Bone marrow (tissue), 2 donors: ENCODE results near the gene PNKP.
"Not testable (repeated sequence)": the region's sequence is repeated elsewhere in the genome, so short reads cannot be mapped to it uniquely, and the experiment has no call there.

Experiments
- DNase-seq, 2 donors: peaks; one replicate each; lab custom pipeline; 2025; lab: John Stamatoyannopoulos, UW

PNKP gene

GRCh38 chr19:49845414-49845813 lies 22.0 kb downstream of the PNKP start:
- no peak for DNase-seq

GRCh38 chr19:49844138-49845095 lies 23.0 kb downstream of the PNKP start:
- no peak for DNase-seq

GRCh38 chr19:49843265-49843664 lies 24.1 kb downstream of the PNKP start:
- no peak for DNase-seq

GRCh38 chr19:49840736-49841249 lies 26.6 kb downstream of the PNKP start:
- DNase-seq, result no peak

- DNase-seq, result no peak
These were observed 27.1 kb downstream of the PNKP start for GRCh38 chr19:49840321-49840720.

GRCh38 chr19:49839713-49840112 lies 27.7 kb downstream of the PNKP start:
- no peak for DNase-seq

- no peak for DNase-seq
These were observed 28.3 kb downstream of the PNKP start for GRCh38 chr19:49838885-49839588.

- DNase-seq, result no peak
These were observed 30.0 kb downstream of the PNKP start for GRCh38 chr19:49837425-49837824.

GRCh38 chr19:49837009-49837310 lies 30.4 kb downstream of the PNKP start:
- DNase-seq, result no peak

- DNase-seq, result no peak
These were observed 31.0 kb downstream of the PNKP start for GRCh38 chr19:49836176-49837008.

- DNase-seq, result no peak
These were observed 31.8 kb downstream of the PNKP start for GRCh38 chr19:49835562-49835961.

- DNase-seq, result no peak
These were observed 33.8 kb downstream of the PNKP start for GRCh38 chr19:49833599-49833998.

GRCh38 chr19:49832556-49832955 lies 34.8 kb downstream of the PNKP start:
- no peak for DNase-seq

GRCh38 chr19:49831592-49831991 lies 35.8 kb downstream of the PNKP start:
- DNase-seq, result no peak

- DNase-seq, result no peak
These were observed 36.6 kb downstream of the PNKP start for GRCh38 chr19:49830766-49831165.

GRCh38 chr19:49829721-49830120 lies 37.7 kb downstream of the PNKP start:
- no peak for DNase-seq

- DNase-seq, result no peak
These were observed 38.2 kb downstream of the PNKP start for GRCh38 chr19:49829200-49829599.

- DNase-seq, result no peak
These were observed 40.3 kb downstream of the PNKP start for GRCh38 chr19:49827034-49827433.

- DNase-seq, result no peak
These were observed 42.7 kb downstream of the PNKP start for GRCh38 chr19:49824662-49825061.

- DNase-seq, result no peak
These were observed 43.9 kb downstream of the PNKP start for GRCh38 chr19:49823472-49823871.

- no peak for DNase-seq
These were observed 47.3 kb downstream of the PNKP start for GRCh38 chr19:49820125-49820524.

GRCh38 chr19:49819452-49820115 lies 47.8 kb downstream of the PNKP start:
- not testable (repeated sequence) for DNase-seq
